K562 (cell line): ENCODE results near the gene VILL. TPM values are rescaled to one million over a fixed set of nuclear protein-coding genes. Genes with fewer than 3 reads are reported as not detected.
A peak's percentile ranks its signal among the peaks of the same experiment; 100 is the strongest.

Experiments used
- ATAC-seq: fragments of 200-7000 bp; cut with Tn5 transposase; 3 replicates; pipeline ENCODE4 v1.9.1; 2020; ENCODE audit warnings: moderate library complexity
- BruUV-seq: library from RNA; stranded (reverse); fragments of 400-500 nt; replicated peaks from 2 replicates; lab custom pipeline; 2021; lab: Mats Ljungman, UMichigan
- CTCF ChIA-PET: fragments of 300-600 bp; formaldehyde crosslinking; extraction: SDS; loops from one replicate; lab custom pipeline; 2021; ENCODE audit warnings: low intra/inter-chr PET ratio; lab: Yijun Ruan, JAX
- POLR2A ChIA-PET: fragments of 300-600, 350-650 bp; sonication (Branson Sonifier 250); formaldehyde crosslinking; extraction: SDS; loops from one replicate; lab custom pipeline; 2021; ENCODE audit warnings: antibody characterized with exemption, inconsistent platforms; lab: Yijun Ruan, JAX
- DNase-seq, 4 experiments: peaks; one replicate each; pipeline versions ENCODE4 v3.0.0 to v3.0.0-alpha.2; 2011 to 2018; ENCODE audit warnings: low spot score in 3 of 4, mixed read lengths in 3 of 4; ENCODE audit errors: extremely low read depth in 1 of 4
- FAIRE-seq: peaks from 2 replicates; lab custom pipeline; 2011; peaks lifted over from hg19 to GRCh38; lab: Jason Lieb, UNC
- H2AFZ ChIP-seq: 2 replicates; pipeline ENCODE4 v1.6.0; 2011; ENCODE audit warnings: low read depth, low read length, control low read depth, inconsistent platforms
- H3K27ac ChIP-seq: fragments of 200-600 bp; 3 replicates; pipeline ENCODE4 v1.8.0; 2011; ENCODE audit warnings: low read depth, mild to moderate bottlenecking, control low read depth, inconsistent platforms, low read length, moderate library complexity, mixed read lengths; ENCODE audit errors: extremely low read depth
- H3K27me3 ChIP-seq, 2 experiments: fragments of 300-600 bp in 1 of 2; 2 replicates in 1 of 2; 3 replicates in 1 of 2; pipeline versions ENCODE4 v1.6.0 to v1.8.0; 2011; ENCODE audit warnings: inconsistent platforms in 2 of 2, low read length in 2 of 2, mild to moderate bottlenecking in 1 of 2, mixed read lengths in 1 of 2, moderate library complexity in 1 of 2; ENCODE audit not compliant: control insufficient read depth in 2 of 2, insufficient read depth in 2 of 2
- H3K36me3 ChIP-seq: fragments of 300-600 bp; 3 replicates; pipeline ENCODE4 v1.8.0; 2011; ENCODE audit warnings: mild to moderate bottlenecking, low read length, inconsistent platforms; ENCODE audit not compliant: control insufficient read depth, insufficient read depth
- H3K4me1 ChIP-seq, 2 experiments: fragments of 200-600 bp in 1 of 2; replicated peaks in 1 of 2; 2 replicates in 1 of 2; 3 replicates in 1 of 2; pipeline versions ENCODE4 v1.5.1 to v1.8.0; 2011; ENCODE audit warnings: inconsistent platforms in 2 of 2, low read length in 2 of 2, mild to moderate bottlenecking in 1 of 2, mixed read lengths in 1 of 2, moderate library complexity in 1 of 2; ENCODE audit not compliant: control insufficient read depth in 2 of 2, insufficient read depth in 2 of 2
- H3K4me2 ChIP-seq: 2 replicates; pipeline ENCODE4 v1.6.1; 2011; ENCODE audit warnings: low read length, control low read depth, inconsistent platforms, mixed read lengths; ENCODE audit not compliant: insufficient read depth
- H3K4me3 ChIP-seq: fragments of 200-600 bp; sonication (generic), shearing (Covaris generic); 2 replicates; pipeline ENCODE4 v1.5.1; 2016; ENCODE audit warnings: control low read depth, inconsistent platforms
- H3K79me2 ChIP-seq: fragments of 200-600 bp; 3 replicates; pipeline ENCODE4 v1.8.0; 2011; ENCODE audit warnings: low read length, inconsistent platforms; ENCODE audit not compliant: control insufficient read depth, insufficient read depth
- H3K9ac ChIP-seq, 2 experiments: 2 replicates each; pipeline versions ENCODE4 v1.6.0 to v1.6.1; 2011; ENCODE audit warnings: low read depth in 2 of 2, low read length in 2 of 2, control low read depth in 1 of 2, inconsistent platforms in 1 of 2, mild to moderate bottlenecking in 1 of 2, mixed read lengths in 1 of 2; ENCODE audit not compliant: insufficient read depth in 1 of 2
- H3K9me1 ChIP-seq: one replicate; pipeline ENCODE4 v1.6.0; 2011; ENCODE audit warnings: inconsistent platforms, mild to moderate bottlenecking, low read length, moderate library complexity; ENCODE audit not compliant: control insufficient read depth, insufficient read depth
- H3K9me3 ChIP-seq: replicated peaks from 2 replicates; pipeline ENCODE4 v1.5.1; 2011; ENCODE audit warnings: low read depth, low read length, inconsistent platforms; ENCODE audit not compliant: control insufficient read depth, insufficient read depth
- H4K20me1 ChIP-seq: replicated peaks from 2 replicates; pipeline ENCODE4 v1.6.1; 2011; ENCODE audit warnings: low read length, inconsistent platforms, mixed read lengths; ENCODE audit not compliant: control insufficient read depth, insufficient read depth
- CEBPB ChIP-seq: fragments of 450-650 bp; IDR thresholded peaks from 2 replicates; pipeline ENCODE4 v1.6.1; 2016; ENCODE audit warnings: missing genetic modification characterization, missing compliant biosample characterization
- CEBPG ChIP-seq, 3 experiments: fragments of 200-800 bp in 1 of 3; sonication (Bioruptor generic) in 1 of 3; sonication (generic) in 1 of 3; formaldehyde crosslinking in 1 of 3; IDR thresholded peaks in 2 of 3; conservative IDR thresholded peaks in 1 of 3; 2 replicates each; pipeline versions ENCODE4 v1.6.1 to v1.8.0; 2016 to 2022; ENCODE audit warnings: missing compliant biosample characterization in 2 of 3, missing genetic modification characterization in 2 of 3, mild to moderate bottlenecking in 1 of 3, missing genetic modification reagents in 1 of 3
- TAF7 ChIP-seq: fragments of 450-650 bp; IDR thresholded peaks from 2 replicates; pipeline ENCODE4 v1.6.1; 2016; ENCODE audit warnings: missing genetic modification characterization, missing compliant biosample characterization
- WGBS: fragments of 100-300 bp; shearing (Covaris generic); methylation state at CpG from one replicate; pipeline ENCODE4 v1.1.6; 2016; ENCODE audit warnings: low coverage, mixed read lengths; ENCODE audit not compliant: insufficient coverage; ENCODE audit errors: missing lambda C conversion rate; 5-methylcytosine and 5-hydroxymethylcytosine counted together
- in situ Hi-C: fragments of 300-500 bp; cut with MboI; formaldehyde crosslinking; loops from 4 replicates; pipeline ENCODE4 v1.15.0; 2018; ENCODE audit warnings: inconsistent platforms, mixed read lengths
- intact Hi-C: fragments of 100-400 bp; cut with micrococcal nuclease; formaldehyde crosslinking; loops from 2 replicates; pipeline ENCODE4 v1.14.2; 2022
- polyA plus RNA-seq, 8 experiments: library from polyadenylated mRNA; depleted of rRNA in 4 of 8; stranded (reverse) in 5 of 8; unstranded in 3 of 8; fragments of >200 nt; fragmentation: Nextera tagmentation in 2 of 8; fragmentation: Illumina TruSeq in 1 of 8; extraction: Ambion mirVana in 2 of 8; extraction: Trizol in 1 of 8; gene quantifications; 2 replicates each; pipeline versions ENCODE4 v1.2.1 to v1.2.3, GENCODE V29; 2011 to 2014; ENCODE audit warnings: inconsistent platforms in 1 of 8, missing spikeins in 1 of 8
- total RNA-seq, 7 experiments: library from RNA; depleted of rRNA in 6 of 7; stranded (reverse); fragments of >200 nt in 6 of 7; fragmentation: Illumina TruSeq in 2 of 7; extraction: Trizol in 2 of 7; gene quantifications; 2 replicates each; pipeline versions ENCODE4 v1.2.1 to v1.2.3, GENCODE V29; 2011 to 2021; ENCODE audit warnings: low replicate concordance in 1 of 7

The VILL gene
- total and polyA plus RNA-seq, 9 of the 15 experiments (the other 6 are each of a cell fraction or from before 2014, with no cell fraction given) = 0.11 to 16.0 (median 8.8) TPM

DNA sequence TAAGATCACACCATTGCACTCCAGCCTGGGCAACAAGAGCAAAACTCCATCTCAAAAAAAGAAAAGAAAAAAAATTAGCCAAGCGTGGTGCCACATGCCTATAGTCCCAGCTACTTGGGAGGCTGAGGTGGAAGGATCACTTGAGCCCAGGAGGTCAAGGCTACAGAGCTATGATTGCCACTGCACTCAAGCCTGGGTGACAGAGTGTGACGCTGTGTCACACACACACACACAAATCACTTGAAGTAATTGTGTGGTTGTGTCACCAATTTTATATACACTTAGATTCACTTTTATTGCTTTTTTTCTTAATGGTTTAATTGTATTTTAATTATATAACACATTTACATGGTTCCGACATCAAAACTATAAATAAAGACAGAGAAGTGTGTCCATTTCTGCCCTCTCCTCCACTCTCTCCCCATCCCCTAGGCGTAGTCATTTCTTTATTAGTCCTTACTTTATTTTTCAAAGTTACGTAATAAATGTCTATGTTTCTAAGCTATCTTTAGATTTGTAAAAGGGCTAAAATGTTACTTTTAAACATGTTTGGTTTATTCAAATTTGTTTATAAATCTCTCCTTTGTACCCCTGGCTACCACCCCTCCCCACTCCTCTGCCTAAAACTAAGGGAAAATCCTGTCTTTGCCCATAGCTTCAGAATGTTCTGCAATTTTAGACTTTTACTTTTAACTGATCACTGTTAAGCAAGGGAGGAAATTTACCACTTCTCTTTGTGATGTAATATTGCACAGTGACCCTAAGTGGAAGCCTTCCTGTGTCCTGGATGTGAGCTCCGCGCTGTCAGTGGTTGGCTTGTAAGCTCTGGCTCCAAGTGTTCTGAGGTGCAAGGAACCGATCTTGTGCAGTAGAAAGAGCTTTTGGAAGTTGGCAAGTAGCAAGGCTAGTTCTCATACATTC is 10.8 kb upstream of the VILL start:
- H3K9me1 ChIP-seq = no peaks in the 10 kb centered on the region
- H2AFZ ChIP-seq = peak overlapping the region; percentile 56
- no peak overlapping the region for H3K9ac ChIP-seq
- TF ChIP-seq CEBPB (tag) (peak; percentile 76), TAF7 (tag) (no peak), CEBPG (CRISPR knock-in tag; IDR thresholded peaks at IDR 0.05) (no peak), CEBPG (tag; conservative IDR thresholded peaks at IDR 0.05 in 1 of 2, IDR thresholded peaks at IDR 0.05 in 1 of 2) (peak; percentile 35 to 69; a peak in 2 of 4 replicates)
- peaks cover 4% of the 10 kb centered on the region; the same call in 1 of the 3 replicates for H3K36me3 ChIP-seq
- ChIA-PET POLR2A (interaction anchor here (0.6 to 1.4 kb wide), 5 partner anchors 12 to 78 kb away, joined by 3 to 8 read pairs (median 3); no protein-coding TSS in a partner anchor), CTCF (no interaction called here)
- no peak for DNase-seq
- no peaks in the 10 kb centered on the region for H4K20me1 ChIP-seq
- ATAC-seq = no peak
- no peaks in the 10 kb centered on the region for H3K9me3 ChIP-seq
- peaks cover 7 to 9% of the 10 kb centered on the region in 2 experiments; a peak in 4 of 5 replicates for H3K4me1 ChIP-seq
- no peaks in the 10 kb centered on the region for H3K27me3 ChIP-seq
- no peak overlapping the region for H3K27ac ChIP-seq
- H3K4me2 ChIP-seq = no peak overlapping the region
- H3K4me3 ChIP-seq = no peak overlapping the region
- H3K79me2 ChIP-seq = no peaks in the 10 kb centered on the region
- BruUV-seq = no TSS peak
- 75% methylated on average over 8 of the region's 8 CpGs for WGBS
- intact Hi-C loops = no loop called here
- in situ Hi-C loops = no loop called here
- FAIRE-seq = no peak
